Rectal smooth muscle tissue (tissue), 1 donor: ENCODE results near the gene TIGD6.

ENCODE experiments used
- H3K27ac ChIP-seq: one replicate; pipeline ENCODE4 v1.7.0; 2013; ENCODE audit warnings: low read depth, low read length, inconsistent platforms
- H3K27me3 ChIP-seq: one replicate; pipeline ENCODE4 v1.7.0; 2013; ENCODE audit warnings: low read length; ENCODE audit not compliant: control insufficient read depth, insufficient read depth
- H3K36me3 ChIP-seq: one replicate; pipeline ENCODE4 v1.7.0; 2013; ENCODE audit warnings: low read length; ENCODE audit not compliant: control insufficient read depth, insufficient read depth
- H3K4me1 ChIP-seq: one replicate; pipeline ENCODE4 v1.7.0; 2013; ENCODE audit warnings: low read length; ENCODE audit not compliant: control insufficient read depth, insufficient read depth
- H3K4me3 ChIP-seq: one replicate; pipeline ENCODE4 v1.7.0; 2013; ENCODE audit warnings: low read length
- H3K9ac ChIP-seq: one replicate; pipeline ENCODE4 v1.7.0; 2013; ENCODE audit warnings: low read length

The TIGD6 gene

DNA sequence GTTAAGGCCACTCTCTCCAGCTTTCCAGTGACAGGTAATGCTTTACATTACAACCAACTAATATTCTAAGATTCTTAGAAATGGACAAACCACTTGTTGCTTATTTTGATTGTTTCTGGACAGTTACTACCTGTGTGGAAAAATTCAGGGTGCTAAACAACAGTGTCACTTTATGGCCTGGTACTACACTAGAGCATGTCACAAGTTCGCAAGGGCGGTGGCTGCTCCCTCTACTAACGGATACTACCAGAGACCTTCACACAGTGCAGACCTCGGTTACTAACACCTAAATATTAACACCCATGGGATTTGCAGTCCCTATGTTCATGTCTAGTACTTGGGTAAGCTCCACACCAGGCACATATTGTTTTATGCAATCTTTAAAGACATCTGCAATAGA lies 13.5 kb upstream of the TIGD6 start:
- Histone ChIP-seq H3K4me3 (no peak overlapping the region), H3K27me3 (no peaks in the 10 kb centered on the region), H3K9ac (no peak overlapping the region), H3K4me1 (no peaks in the 10 kb centered on the region), H3K27ac (no peak overlapping the region), H3K36me3 (peaks cover 39% of the 10 kb centered on the region)

DNA sequence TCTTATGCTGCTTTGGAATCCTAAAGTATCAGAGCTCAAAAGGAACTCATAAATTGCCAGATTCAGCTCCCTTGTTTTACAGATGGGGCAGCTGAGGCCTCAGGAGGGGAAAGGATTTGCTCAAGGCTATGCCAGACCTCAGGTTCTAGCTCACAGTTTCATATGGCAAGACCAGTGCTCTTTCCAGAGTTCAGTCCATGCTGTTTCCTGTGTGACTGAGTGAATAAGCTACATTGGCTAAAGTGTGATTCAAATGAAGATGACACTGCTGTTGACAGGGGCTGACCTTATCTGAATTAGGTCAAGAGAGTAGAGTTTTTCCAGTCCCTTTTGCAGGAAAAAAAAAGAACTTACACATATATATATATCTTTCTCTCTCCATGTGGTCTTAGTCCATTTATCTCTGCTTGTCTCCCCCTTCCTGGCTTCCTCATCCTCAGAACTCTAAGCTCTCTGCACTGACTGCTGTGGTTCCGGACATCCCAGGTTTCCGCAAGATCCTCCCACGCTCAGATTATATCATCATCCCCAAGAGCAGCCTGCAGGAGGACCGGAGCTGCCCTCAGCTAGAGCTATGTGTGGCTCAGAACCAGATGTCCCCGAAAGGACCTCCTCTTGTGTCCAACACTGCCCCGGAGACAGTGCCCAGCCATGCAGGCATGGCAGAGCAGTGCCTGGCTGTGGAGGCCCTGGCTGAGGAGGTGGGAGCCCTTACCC lies 9.4 kb upstream of the TIGD6 start:
- H3K27ac ChIP-seq: no peak overlapping the region
- no peaks in the 10 kb centered on the region for H3K4me1 ChIP-seq
- no peak overlapping the region for H3K9ac ChIP-seq
- no peaks in the 10 kb centered on the region for H3K27me3 ChIP-seq
- H3K4me3 ChIP-seq: no peak overlapping the region
- peaks cover 35% of the 10 kb centered on the region for H3K36me3 ChIP-seq

DNA sequence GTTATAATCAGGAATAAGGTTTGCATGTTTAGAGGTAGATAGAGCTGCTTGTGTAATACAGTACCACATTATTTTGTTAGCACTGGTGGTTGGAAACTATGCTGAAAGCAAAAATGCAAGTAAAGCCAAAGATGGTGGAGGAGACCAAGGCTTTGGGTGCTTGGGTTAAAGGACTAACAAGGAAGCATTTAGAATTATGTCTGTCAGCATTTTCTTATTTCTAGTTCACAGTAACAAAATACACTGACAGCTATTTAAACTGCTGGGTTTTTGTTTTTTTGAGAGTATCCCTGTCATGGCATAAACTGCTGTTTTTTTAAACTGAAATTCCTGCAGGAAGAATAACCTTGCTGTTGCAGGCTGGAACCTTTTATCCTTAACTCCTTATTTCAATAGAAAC lies 6.6 kb upstream of the TIGD6 start:
- Histone ChIP-seq H3K27ac (no peak overlapping the region), H3K4me1 (peaks cover 4% of the 10 kb centered on the region), H3K4me3 (no peak overlapping the region), H3K27me3 (no peaks in the 10 kb centered on the region), H3K9ac (no peak overlapping the region), H3K36me3 (peaks cover 20% of the 10 kb centered on the region)

DNA sequence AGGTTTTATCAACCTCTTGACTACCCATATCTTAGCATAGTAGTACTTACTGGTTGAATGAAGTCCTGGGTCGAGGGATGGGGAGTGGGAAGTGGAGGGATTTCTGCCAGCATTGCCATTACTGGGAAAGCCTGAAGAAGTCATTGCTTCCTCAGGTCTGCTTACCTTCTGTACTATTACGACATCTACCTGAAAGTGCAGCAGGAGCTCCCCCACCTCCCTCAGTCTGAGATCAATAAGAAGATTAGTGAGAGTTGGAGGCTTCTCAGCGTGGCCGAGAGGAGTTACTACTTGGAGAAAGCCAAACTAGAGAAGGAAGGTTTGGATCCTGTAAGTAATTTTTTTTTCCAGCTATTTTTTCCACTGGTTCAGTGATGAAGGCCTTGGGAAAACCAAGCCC lies 5.9 kb upstream of the TIGD6 start:
- no peaks in the 10 kb centered on the region for H3K27me3 ChIP-seq
- H3K27ac ChIP-seq: no peak overlapping the region
- H3K9ac ChIP-seq: no peak overlapping the region
- H3K36me3 ChIP-seq: peaks cover 18% of the 10 kb centered on the region
- H3K4me1 ChIP-seq: peaks cover 10% of the 10 kb centered on the region
- no peak overlapping the region for H3K4me3 ChIP-seq

DNA sequence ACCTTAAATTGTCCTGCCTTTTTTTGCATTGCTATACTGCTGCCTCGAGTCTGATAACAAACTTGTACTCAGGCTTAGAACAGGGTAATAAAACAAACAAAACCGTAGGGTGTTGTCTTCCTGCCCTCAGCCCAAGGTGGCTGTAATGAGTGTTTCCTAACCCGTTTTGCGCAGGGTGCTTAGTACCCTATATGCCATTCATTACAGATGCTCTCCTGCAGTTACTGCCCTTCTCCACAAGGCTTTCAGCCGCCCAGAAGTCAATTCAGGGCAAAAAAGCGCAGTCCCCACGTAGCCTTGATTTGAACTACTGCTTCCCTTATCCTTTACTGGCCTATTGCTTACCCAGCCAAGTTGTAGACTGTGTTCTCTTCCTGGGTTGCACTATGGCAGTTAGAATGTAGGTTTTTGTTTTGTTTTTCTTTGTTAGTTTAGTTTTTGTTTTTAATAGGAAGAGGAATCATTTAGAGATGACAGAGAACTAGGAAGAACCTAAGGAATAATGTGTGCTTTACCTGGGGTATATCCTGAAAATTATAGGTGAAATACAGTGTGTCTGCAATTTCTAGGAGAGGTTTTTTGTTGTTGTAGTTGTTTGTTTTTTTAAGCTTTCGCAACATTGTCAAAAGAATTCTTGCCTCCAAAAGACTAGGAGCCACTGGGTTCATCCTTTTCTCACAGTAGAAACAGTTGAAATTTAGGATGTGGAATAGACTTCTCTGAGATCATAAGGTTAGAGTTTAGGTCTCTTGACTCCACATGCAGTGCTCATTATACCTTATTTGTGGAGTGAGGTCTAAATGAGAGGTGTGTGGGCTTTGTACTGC lies 1.4 kb upstream of the TIGD6 start:
- Histone ChIP-seq H3K27me3 (no peaks in the 10 kb centered on the region), H3K4me3 (peak overlapping the region; percentile 73), H3K27ac (peak overlapping the region; percentile 94), H3K4me1 (peaks cover 20% of the 10 kb centered on the region), H3K9ac (peak overlapping the region; percentile 94), H3K36me3 (no peaks in the 10 kb centered on the region)

DNA sequence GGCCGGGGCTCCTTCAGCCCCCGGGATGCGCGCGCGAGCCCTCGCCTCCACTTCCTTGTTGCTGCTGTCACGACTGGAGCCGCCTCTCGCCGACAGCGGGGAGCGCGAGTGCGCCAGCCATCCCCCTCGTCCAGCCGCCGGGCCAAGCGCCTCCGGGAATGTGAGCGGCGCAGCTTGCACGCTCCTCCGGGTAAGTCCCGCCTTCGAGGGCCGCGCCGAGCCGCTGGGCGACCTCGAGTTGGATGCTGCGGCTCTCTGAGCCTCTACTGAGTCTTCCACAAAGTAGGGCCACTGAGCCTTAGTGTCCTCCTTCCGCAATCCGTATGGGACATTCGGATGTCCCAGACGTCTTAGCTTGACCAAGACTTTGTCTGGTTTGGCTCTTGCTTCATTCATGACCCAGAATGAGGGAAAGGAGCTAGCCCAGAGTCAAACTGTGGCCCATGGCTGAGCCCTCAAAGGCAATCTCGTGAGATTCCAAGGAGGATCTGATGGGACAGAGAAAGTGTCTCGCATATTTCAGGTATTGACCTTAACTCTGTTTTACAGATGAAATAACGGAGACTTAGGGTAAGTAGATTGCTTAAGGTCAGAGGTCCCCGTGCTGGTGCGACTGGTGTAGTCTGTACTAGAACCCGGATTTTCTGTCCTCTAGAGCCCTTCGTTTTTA lies 671 bp upstream of the TIGD6 start:
- Histone ChIP-seq H3K36me3 (no peaks in the 10 kb centered on the region), H3K27me3 (no peaks in the 10 kb centered on the region), H3K9ac (peak overlapping the region; percentile 94), H3K4me1 (peaks cover 20% of the 10 kb centered on the region), H3K27ac (peak overlapping the region; percentile 94), H3K4me3 (peak overlapping the region; percentile 73)

DNA sequence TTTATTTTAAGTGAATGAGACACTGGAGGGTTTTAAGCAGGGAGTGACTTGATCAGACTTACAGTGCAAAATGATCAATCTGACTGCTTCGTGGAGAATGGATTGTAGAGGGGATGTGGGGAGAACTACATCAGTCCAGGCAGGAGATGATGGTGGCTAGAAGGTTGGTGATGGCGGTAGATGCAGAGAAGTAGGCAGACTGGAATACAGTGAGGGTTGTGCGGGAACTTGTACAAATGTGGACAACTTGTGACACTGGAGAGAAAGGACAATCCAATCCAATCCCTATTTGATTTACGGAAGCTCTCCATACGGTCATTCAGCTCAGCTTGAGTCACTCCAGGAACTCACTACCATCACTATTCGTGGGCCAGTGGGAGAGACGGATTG lies 593 bp downstream of the TIGD6 start:
- Histone ChIP-seq H3K4me3 (peak overlapping the region; percentile 73), H3K4me1 (peaks cover 20% of the 10 kb centered on the region), H3K27me3 (no peaks in the 10 kb centered on the region), H3K9ac (peak overlapping the region; percentile 94), H3K36me3 (peaks cover 3% of the 10 kb centered on the region), H3K27ac (peak overlapping the region; percentile 94)

DNA sequence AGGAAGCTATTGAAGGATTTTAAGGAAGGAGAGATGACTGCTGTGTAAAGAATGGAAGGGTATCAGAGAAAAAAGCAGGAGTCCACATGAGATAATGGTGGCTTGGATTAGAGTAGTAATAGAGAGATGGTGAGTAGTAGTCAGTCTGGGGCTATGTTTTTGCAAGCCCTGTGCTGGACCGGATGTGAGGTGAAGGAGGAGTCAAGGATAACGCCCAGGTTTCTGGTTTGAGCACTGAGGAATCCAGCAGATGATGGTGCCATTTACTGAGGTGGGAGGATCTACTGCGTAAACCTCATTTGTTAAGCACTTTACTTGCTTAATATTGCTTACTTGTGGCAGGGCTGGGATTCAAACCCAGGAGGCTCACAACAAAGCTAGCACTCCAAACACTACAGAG lies 1.1 kb downstream of the TIGD6 start:
- H3K36me3 ChIP-seq: peaks cover 3% of the 10 kb centered on the region
- peak overlapping the region; percentile 94 for H3K27ac ChIP-seq
- H3K9ac ChIP-seq: no peak overlapping the region
- H3K27me3 ChIP-seq: no peaks in the 10 kb centered on the region
- peak overlapping the region; percentile 73 for H3K4me3 ChIP-seq
- H3K4me1 ChIP-seq: peaks cover 20% of the 10 kb centered on the region

DNA sequence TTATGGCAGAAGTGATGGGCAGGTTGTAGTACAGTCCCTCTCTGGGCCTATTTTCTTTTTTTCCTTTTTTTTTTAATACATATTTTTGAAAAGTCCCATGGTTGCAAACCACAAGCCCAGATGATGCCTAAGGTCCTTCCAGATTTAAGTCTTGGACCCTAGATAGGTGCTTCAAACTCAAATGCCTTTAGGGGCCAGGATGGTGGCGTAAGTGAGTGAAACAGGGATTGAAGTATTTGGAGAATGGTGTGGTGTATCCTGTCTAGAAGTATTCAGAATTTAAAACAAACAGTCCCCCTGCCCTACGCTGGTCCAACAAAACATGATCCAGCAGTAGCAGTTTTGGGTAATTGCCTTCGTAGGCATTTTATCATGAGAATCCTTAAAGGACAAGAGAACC lies 2.2 kb downstream of the TIGD6 start:
- Histone ChIP-seq H3K4me3 (no peak overlapping the region), H3K27ac (no peak overlapping the region), H3K9ac (no peak overlapping the region), H3K27me3 (no peaks in the 10 kb centered on the region), H3K4me1 (peaks cover 20% of the 10 kb centered on the region), H3K36me3 (peaks cover 3% of the 10 kb centered on the region)

DNA sequence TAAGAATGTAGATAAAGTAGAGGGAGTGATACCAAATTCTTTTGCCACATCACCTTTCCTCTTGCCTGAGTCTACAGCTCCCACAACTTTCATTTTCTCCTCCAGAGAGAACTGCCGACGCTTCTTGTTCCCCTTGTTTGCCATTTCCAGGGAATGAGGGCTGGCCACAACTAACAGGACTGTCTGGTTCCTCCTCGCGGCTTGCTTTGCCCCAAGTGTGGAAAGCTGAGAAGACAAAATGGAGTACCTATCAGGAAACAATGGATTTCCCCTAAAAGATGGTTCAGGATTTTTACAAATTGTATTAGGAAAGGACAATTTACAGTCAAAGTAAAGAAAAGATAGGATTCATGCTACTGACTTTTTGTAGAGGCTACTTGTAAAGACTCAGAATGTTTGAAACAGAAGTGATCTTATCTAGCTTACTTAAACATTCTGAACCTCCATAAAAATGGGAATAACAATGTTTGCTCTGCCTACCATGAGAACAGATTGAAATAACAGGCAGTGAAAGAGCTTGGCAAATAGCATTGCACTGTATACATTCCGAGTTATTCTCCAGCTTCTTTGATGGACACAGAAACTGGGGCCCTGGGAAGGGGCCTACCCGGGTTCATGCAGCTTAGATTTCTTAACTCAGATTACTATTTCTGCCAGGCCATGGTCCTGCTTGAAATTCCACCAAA lies 4.1 kb downstream of the TIGD6 start:
- H3K27me3 ChIP-seq: no peaks in the 10 kb centered on the region
- peaks cover 11% of the 10 kb centered on the region for H3K4me1 ChIP-seq
- H3K9ac ChIP-seq: no peak overlapping the region
- H3K36me3 ChIP-seq: peaks cover 3% of the 10 kb centered on the region
- H3K27ac ChIP-seq: no peak overlapping the region
- H3K4me3 ChIP-seq: no peak overlapping the region

DNA sequence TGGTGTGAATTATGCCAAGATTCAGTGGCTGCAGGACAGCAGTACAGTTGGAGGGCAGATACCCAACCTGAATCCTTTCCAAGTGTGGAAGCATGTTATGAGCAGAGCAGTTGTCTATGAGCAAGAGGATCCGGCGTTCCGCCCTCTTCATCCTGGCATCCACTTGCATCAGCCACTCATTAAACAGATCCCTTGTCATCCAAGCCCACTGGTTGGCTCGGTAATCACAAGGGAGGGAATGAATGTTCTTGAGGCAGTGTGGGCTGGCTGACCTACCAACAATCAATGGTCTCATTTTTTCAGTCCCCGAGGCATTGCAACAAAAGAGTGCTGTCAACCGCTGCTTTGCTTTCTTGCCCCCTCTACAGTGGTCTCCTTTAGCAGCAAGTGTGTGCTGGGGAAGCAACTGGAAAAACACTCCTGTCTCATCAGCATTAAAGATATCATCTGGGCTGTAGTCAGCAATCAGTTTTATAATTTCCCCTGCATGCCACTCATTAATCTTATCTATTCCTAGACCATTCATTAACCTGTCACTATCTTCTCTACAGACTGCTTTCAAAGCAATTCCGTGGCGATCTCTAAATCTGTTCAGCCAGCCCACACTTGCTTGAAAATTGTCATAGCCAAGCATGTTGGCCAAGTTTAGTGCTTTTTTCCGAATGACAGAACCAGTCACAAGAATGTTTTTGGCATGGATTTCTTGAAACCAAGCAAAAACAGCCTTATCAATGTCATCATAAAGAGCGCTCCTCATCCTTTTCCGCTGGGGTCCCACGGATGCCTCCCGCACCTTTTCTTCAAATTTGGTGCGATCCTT lies 4.9 kb downstream of the TIGD6 start:
- Histone ChIP-seq H3K27me3 (no peaks in the 10 kb centered on the region), H3K9ac (no peak overlapping the region), H3K27ac (no peak overlapping the region)

More for the DNA sequence above, 4.9 kb downstream of the TIGD6 start:
- peaks cover 3% of the 10 kb centered on the region for H3K36me3 ChIP-seq
- peaks cover 9% of the 10 kb centered on the region for H3K4me1 ChIP-seq
- H3K4me3 ChIP-seq: no peak overlapping the region
